ENCODE data around the gene GNG14.
A peak's percentile ranks its signal among the peaks of the same experiment; 100 is the strongest.

Gene GNG14

GRCh38 chr19:12727745-12728433 is 40.1 kb downstream of the GNG14 start:
- no peak for DNase-seq

GRCh38 chr19:12730064-12730463 is 42.3 kb downstream of the GNG14 start:
- no peak for DNase-seq

GRCh38 chr19:12731337-12731736 is 43.5 kb downstream of the GNG14 start:
- DNase-seq: no peak

- peak; percentile 59 for DNase-seq
Measured at GRCh38 chr19:12733369-12734214, 45.8 kb downstream of the GNG14 start.

- peak; percentile 90 for DNase-seq
Measured at GRCh38 chr19:12736995-12737834, 49.4 kb downstream of the GNG14 start, which contains the start of gene GET3. GET3 (plus strand) TSS chr19:12737497; CDS start chr19:12737506, 9 bp downstream.

GRCh38 chr19:12737835-12738351 is 50.1 kb downstream of the GNG14 start:
- no peak for DNase-seq
